ENCODE results near the gene ADCY6. TPM values are rescaled to one million over a fixed set of nuclear protein-coding genes. Genes with fewer than 3 reads are reported as not detected.

Gene ADCY6
- total and polyA plus RNA-seq, 2 donors (not counting 1 experiment from before 2014, with no cell fraction given): 0.03 TPM; not detected in 1

DNA sequence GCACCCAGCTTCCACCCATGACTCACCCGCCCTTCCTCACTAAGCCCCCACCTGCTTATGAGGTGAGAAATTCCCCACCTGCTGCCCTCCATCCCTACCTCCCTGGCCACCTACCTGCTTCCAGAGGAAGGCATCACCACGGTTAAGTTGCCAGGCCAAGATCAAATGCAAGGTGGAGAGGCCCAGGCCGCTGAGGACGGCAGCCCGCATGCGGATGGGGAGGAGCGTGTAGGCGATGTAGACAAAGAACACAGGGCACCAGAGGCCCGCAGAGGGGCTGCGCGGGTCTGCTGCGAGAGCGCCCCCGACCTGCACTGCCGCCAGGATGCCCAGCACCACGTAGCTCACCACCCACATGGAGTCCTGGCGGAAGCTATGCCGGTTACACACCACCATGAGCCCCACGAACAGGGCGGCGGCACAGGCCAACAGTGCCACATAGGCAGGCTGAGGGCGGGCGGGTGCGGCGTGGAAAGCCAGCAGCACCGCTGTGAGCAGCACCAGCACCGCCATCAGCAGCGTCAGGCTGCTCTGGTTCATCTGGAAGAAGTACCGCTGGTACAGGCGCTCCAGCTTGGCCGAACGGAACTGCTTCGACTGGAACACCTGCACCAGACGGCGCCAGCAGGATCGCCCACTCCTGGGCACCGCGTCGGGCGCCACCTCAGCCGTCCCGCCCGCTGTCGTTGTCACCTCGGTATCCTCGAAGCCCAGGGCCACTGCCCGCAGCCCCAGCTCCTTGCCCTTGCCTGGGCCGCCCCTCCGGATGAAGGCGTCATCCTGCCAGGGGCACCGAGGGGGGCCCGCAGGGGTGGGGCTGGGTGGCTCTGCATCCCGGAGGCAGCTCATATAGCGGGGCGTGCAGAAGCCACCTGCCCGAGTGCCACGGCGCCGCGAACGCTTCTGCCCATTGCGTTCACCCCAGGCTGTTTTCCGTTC is 6.2 kb downstream of the ADCY6 start:
- Histone ChIP-seq H3K27me3 (replicated peaks in 1 of 4; ENCODE audit: control extremely low read depth in 1 of 4, control insufficient read depth in 3 of 4, insufficient read depth in 4 of 4, low read length in 3 of 4) (peaks cover 0 to 9% (median 0%) of the 10 kb centered on the region in 4 experiments), H3K79me2 (ENCODE audit: control insufficient read depth, insufficient read depth, low read length) (no peaks in the 10 kb centered on the region), H3K27ac (ENCODE audit: low read length in 2 of 2) (no peak overlapping the region), H3K9me3 (ENCODE audit: control extremely low read depth in 1 of 3, control insufficient read depth in 2 of 3, insufficient read depth in 1 of 3, low read length in 2 of 3) (no peaks in the 10 kb centered on the region), H3K4me2 (replicated peaks; ENCODE audit: low read depth, low read length, poor library complexity, severe bottlenecking) (no peak overlapping the region), H3K4me1 (ENCODE audit: control insufficient read depth in 2 of 2, insufficient read depth in 2 of 2, low read length in 2 of 2) (no peaks in the 10 kb centered on the region), H3K9ac (ENCODE audit: low read length) (no peak overlapping the region), H3K36me3 (replicated peaks in 1 of 2; ENCODE audit: control extremely low read depth in 1 of 2, control insufficient read depth in 1 of 2, extremely low read depth in 1 of 2, insufficient read depth in 2 of 2, low read length in 1 of 2) (no peaks in the 10 kb centered on the region), H4K20me1 (ENCODE audit: control insufficient read depth, insufficient read depth, low read length, poor library complexity, severe bottlenecking) (no peaks in the 10 kb centered on the region), H2AFZ (ENCODE audit: insufficient read depth, low read depth, low read length, poor library complexity, severe bottlenecking) (no peak overlapping the region), H3K4me3 (ENCODE audit: control extremely low read depth in 1 of 5, extremely low read depth in 1 of 5, insufficient read depth in 1 of 5, low read depth in 2 of 5, low read length in 4 of 5) (no peak overlapping the region)
- H3K4me1 Mint-ChIP-seq: no peaks in the 10 kb centered on the region
- intact Hi-C loops (cut with micrococcal nuclease): no loop called here
- TF ChIP-seq, protein P1, sequence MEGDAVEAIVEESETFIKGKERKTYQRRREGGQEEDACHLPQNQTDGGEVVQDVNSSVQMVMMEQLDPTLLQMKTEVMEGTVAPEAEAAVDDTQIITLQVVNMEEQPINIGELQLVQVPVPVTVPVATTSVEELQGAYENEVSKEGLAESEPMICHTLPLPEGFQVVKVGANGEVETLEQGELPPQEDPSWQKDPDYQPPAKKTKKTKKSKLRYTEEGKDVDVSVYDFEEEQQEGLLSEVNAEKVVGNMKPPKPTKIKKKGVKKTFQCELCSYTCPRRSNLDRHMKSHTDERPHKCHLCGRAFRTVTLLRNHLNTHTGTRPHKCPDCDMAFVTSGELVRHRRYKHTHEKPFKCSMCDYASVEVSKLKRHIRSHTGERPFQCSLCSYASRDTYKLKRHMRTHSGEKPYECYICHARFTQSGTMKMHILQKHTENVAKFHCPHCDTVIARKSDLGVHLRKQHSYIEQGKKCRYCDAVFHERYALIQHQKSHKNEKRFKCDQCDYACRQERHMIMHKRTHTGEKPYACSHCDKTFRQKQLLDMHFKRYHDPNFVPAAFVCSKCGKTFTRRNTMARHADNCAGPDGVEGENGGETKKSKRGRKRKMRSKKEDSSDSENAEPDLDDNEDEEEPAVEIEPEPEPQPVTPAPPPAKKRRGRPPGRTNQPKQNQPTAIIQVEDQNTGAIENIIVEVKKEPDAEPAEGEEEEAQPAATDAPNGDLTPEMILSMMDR (IDR thresholded peaks at IDR 0.05): no peak
- TF ChIP-seq EZH2 (IDR thresholded peaks at IDR 0.05; ENCODE audit: borderline replicate concordance, insufficient read depth, low read depth, low read length, poor library complexity, severe bottlenecking): no peak
- peaks cover 37% of the 10 kb centered on the region for H3K27me3 Mint-ChIP-seq
- no peaks in the 10 kb centered on the region for H3K9me3 Mint-ChIP-seq (ENCODE audit: insufficient read depth)
- WGBS (ENCODE audit: insufficient coverage): 96% methylated on average over 57 of the region's 63 CpGs
- CTCF ChIA-PET: no interaction called here
- DNase-seq (no peak), ATAC-seq (ENCODE audit: low read depth) (no peak)
- H3K4me3 Mint-ChIP-seq: no peak overlapping the region
- POLR2A ChIA-PET: no interaction called here
- no peak overlapping the region for H3K27ac Mint-ChIP-seq
